ENCODE data around the gene GMIP. TPM values are rescaled to one million over a fixed set of nuclear protein-coding genes. Genes with fewer than 3 reads are reported as not detected.

Gene GMIP
- total and polyA plus RNA-seq, 2 of the 4 experiments (the other 2 are of a cell fraction): 4.1 to 11.0 TPM

DNA sequence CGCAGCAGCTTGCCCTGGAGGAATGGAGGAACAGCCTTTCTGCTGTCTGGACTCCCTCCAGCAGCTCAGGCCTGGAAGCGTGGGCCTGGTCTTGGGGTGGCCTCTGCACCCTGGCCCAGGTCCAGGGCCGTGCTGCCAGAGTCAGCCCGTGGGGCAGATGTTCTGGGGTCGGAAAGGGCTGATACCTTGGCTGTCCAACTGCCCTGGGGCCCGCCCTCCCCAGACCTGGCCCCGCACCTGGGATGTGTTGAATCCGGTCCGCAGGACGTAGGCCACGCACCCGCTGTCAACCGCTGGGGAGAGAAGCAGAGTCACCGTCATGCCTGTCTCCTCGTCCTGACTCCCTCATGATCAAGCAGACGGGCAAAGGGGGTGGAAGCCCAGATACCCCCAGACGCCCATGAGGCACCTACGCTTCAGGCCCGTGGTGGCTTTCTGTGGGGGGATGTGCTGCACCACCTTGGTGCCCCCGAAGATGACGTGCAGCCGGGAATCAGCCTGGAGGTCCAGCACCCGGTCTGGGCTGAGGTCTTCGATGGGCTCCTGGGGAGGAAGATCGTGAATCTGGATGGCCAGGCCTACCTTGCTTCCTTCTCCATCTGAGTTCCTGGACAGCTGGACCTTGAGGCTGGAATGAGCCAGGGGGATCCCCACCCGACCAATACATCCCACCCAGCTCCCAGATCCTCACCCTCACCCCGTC is 12.3 kb upstream of the GMIP start:
- DNase-seq: no peak
- no peak overlapping the region for H2AK5ac ChIP-seq (ENCODE audit: low read depth, low read length)

More for the DNA sequence above, 12.3 kb upstream of the GMIP start:
- no peak overlapping the region for H4K5ac ChIP-seq (ENCODE audit: low read depth, low read length)
- no peak overlapping the region for H3K4me2 ChIP-seq (ENCODE audit: low read depth, low read length)
- H3K27ac ChIP-seq (ENCODE audit: insufficient read depth, low read length): no peak overlapping the region
- ChIA-PET POLR2A (ENCODE audit: unreplicated experiment) (no interaction called here), CTCF (no interaction called here)
- no TSS peak for BruUV-seq (replicated peaks)
- H3K9me3 ChIP-seq (ENCODE audit: control insufficient read depth, insufficient read depth, low read length): no peaks in the 10 kb centered on the region
- no peak overlapping the region for H3K4ac ChIP-seq (ENCODE audit: low read depth, low read length)
- no peak overlapping the region for H3K4me3 ChIP-seq (ENCODE audit: insufficient read depth, low read depth, low read length)
- no peak overlapping the region for H2BK120ac ChIP-seq (ENCODE audit: low read depth, low read length)
- H3K23ac ChIP-seq (ENCODE audit: low read depth, low read length): no peak overlapping the region
- intact Hi-C loops (cut with micrococcal nuclease) (no loop called here), in situ Hi-C loops (cut with MboI; ENCODE audit: low sequenced_read_pairs) (no loop called here), dilution Hi-C loops (cut with HindIII; ENCODE audit: low sequenced_read_pairs, unreplicated experiment) (no loop called here)
- H2AK9ac ChIP-seq (replicated peaks; ENCODE audit: low read depth, low read length, poor library complexity): no peak overlapping the region
- ATAC-seq (ENCODE audit: low read depth): no peak
- H2BK15ac ChIP-seq (ENCODE audit: low read depth, low read length): no peak overlapping the region
- no peak overlapping the region for H4K91ac ChIP-seq (ENCODE audit: insufficient read depth, low read depth, low read length)
- H4K20me1 ChIP-seq (ENCODE audit: insufficient read depth, low read length): peaks cover 16% of the 10 kb centered on the region
- no peaks in the 10 kb centered on the region for H3K27me3 ChIP-seq (ENCODE audit: control insufficient read depth, insufficient read depth, low read length)
- no peak overlapping the region for H2BK5ac ChIP-seq (ENCODE audit: low read depth, low read length, poor library complexity, severe bottlenecking)
- TF ChIP-seq POLR2A (IDR thresholded peaks at IDR 0.05; ENCODE audit: low read depth, low read length) (no peak), ELK1 (IDR thresholded peaks at IDR 0.05; ENCODE audit: borderline replicate concordance, low read depth, low read length) (no peak), MXI1 (IDR thresholded peaks at IDR 0.05; ENCODE audit: borderline replicate concordance, low read depth, low read length) (no peak), SMC3 (IDR thresholded peaks at IDR 0.05; ENCODE audit: low read depth, low read length) (no peak), RFX5 (IDR thresholded peaks at IDR 0.05; ENCODE audit: low read depth, low read length) (no peak)
- H3K9me1 ChIP-seq (ENCODE audit: insufficient read depth, low read length): peaks cover 8% of the 10 kb centered on the region
- no peak overlapping the region for H2BK20ac ChIP-seq (ENCODE audit: low read depth, low read length)
- no peak overlapping the region for H3K9ac ChIP-seq (ENCODE audit: low read depth, low read length)
- H3K14ac ChIP-seq (replicated peaks; ENCODE audit: low read depth, low read length): no peak overlapping the region
- peaks cover 9 to 19% of the 10 kb centered on the region in 2 experiments for H3K79me1 ChIP-seq (ENCODE audit: low read depth in 1 of 2, low read length in 2 of 2)
- H4K8ac ChIP-seq (ENCODE audit: low read depth in 2 of 2, low read length in 2 of 2): no peak overlapping the region
- 97% methylated on average over 25 of the region's 27 CpGs; no CpG with 5 or more reads in 1 of the 2 experiments for WGBS, 2 experiments (ENCODE audit: extremely low coverage in 2 of 2, insufficient read length in 1 of 2)
- peaks cover 80% of the 10 kb centered on the region for H3K36me3 ChIP-seq (ENCODE audit: control insufficient read depth, insufficient read depth, low read length)
- H3K18ac ChIP-seq (ENCODE audit: low read depth, low read length): no peak overlapping the region
- no peak overlapping the region for H3K56ac ChIP-seq (ENCODE audit: extremely low read depth, insufficient read depth, low read length)
- no peaks in the 10 kb centered on the region; the same call in 1 of the 2 replicates for H3K4me1 ChIP-seq (ENCODE audit: control insufficient read depth, insufficient read depth, low read length)
- no peak overlapping the region for H2AFZ ChIP-seq (replicated peaks; ENCODE audit: low read length, poor library complexity)
